Left cardiac atrium (tissue), 4 donors: Measurements from ENCODE around the gene HILPDA. TPM values are rescaled to one million over a fixed set of nuclear protein-coding genes. Genes with fewer than 3 reads are reported as not detected.

Source experiments
- ATAC-seq, 2 donors: fragments of 200-7000 bp; cut with Tn5 transposase; one replicate each; pipeline ENCODE4 v1.9.1; 2020; ENCODE audit warnings: mild to moderate bottlenecking in 2 of 2, moderate library complexity in 2 of 2
- DNase-seq: peaks from one replicate; pipeline ENCODE4 v3.0.0-alpha.2; 2020
- intact Hi-C, 2 donors: fragments of 100-400 bp; cut with DNase I; formaldehyde crosslinking; loops; one replicate each; pipeline versions ENCODE4 v1.14.1 to v1.15.1; 2022 to 2023
- total RNA-seq, 2 donors: library from RNA; stranded (reverse); fragmentation: NEBNext Ultra II Directional; extraction: Animal tissue kit (Norgen Biotek cat#: 25700); gene quantifications; one replicate each; pipeline ENCODE4 v1.2.1, GENCODE V29; 2021
- donor health status: DM: no; HTN: yes; CAD: no.
- donor health status: DM: no; HTN: yes; CAD: no; lungs with severe emphysema.
- donor health status: DM: yes; HTN: yes; CAD: no.
- donor health status: Dilated cardiomyopathy.

The HILPDA gene
- total RNA-seq, 2 donors from 2014 or later, result 9.7 to 15.2 TPM

GRCh38 chr7:128427289-128427891 lies 28.3 kb upstream of the HILPDA start:
- DNase-seq (no peak), ATAC-seq (peak; percentile 66 to 68)
- intact Hi-C loops, result loop anchor here (1.0 to 2.0 kb wide), 2 partner anchors 31 to 32 kb away; no protein-coding TSS in a partner anchor

DNA sequence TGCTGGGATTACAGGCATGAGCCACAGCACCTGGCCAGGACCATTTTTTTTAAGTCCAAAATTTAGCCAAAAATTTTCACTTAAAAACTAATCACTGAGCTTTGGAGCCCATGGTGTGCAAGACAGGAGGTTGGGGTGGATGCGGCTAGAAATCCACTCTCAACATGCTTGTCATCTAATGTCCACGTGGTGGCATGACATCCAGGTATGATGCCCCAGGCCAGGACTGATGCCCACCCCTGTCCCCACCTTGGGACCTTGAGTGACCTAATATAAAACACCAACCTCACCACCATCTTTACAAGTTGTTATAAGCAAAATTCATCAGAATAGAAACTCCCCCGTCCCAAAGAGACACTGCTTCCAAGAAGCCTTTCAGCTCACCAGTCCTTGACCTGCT lies 25.5 kb upstream of the HILPDA start:
- no peak for DNase-seq

GRCh38 chr7:128431221-128431620 lies 24.5 kb upstream of the HILPDA start:
- intact Hi-C loops, result no loop called here
- DNase-seq, result no peak
- peak in 1 of 2 donors; percentile 60 for ATAC-seq

More for the DNA sequence above, 25.5 kb upstream of the HILPDA start:
- ATAC-seq, result no peak
- intact Hi-C loops, result no loop called here

DNA sequence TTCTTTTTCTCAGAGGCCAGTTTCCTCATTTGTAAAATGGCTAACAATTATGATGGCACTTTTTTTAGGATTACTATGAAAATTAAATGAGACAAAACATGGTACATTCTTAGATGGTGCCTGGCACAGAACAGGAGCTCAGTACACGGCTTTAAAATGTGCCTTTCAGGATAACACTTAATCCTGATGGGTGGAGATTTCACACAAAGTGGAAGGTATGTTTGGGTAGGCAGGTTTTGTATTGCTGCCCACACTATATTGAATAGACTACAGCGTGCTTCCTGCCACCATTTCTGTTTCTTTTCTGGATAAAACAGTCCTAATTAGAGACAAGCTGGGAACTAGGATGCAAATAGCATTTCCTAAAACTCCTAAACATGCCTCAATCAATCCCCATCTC lies 23.9 kb upstream of the HILPDA start:
- ATAC-seq (no peak), DNase-seq (no peak)
- intact Hi-C loops, result no loop called here

DNA sequence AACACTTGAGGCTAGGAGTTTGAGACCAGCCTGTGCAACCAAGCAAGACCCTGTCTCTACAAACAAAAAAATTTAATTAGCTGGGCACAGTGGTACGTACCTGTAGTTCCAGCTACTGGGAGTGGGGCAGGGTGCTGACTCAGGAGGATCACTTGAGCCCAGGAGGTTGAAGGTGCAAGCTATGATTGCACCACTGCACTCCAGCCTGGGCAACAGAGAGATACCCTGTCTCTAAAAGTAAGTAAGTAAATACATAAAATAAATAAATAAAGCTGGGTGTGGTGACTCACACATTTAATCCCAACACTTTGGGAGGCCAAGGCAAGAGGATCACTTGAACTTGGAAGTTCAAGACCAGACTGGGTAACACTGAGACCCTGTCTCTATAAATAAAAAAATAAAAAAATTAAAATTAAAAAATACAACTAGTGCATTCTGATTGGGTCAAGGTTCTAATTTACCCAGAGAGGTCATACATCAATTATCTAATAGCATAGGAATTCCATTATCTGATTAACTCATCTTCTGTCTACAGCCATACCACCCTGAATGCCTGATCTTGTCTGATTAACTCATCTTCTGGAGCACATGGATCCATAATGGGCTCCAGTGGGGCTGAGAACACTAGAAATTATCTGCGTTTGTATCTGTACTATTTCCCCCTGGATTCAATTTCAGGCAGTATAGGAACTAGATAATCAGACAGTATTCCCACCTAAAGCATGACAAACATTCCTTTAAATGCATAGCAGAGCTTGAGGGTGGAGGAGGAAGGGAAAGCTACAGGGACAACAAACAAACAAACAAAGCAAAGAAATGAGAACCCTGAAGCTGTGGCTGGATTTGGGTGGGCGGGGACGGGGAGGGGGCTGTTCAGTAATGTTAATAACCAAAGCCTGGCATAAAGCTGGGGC lies 21.0 kb upstream of the HILPDA start:
- DNase-seq (no peak), ATAC-seq (no peak)
- intact Hi-C loops, result no loop called here

DNA sequence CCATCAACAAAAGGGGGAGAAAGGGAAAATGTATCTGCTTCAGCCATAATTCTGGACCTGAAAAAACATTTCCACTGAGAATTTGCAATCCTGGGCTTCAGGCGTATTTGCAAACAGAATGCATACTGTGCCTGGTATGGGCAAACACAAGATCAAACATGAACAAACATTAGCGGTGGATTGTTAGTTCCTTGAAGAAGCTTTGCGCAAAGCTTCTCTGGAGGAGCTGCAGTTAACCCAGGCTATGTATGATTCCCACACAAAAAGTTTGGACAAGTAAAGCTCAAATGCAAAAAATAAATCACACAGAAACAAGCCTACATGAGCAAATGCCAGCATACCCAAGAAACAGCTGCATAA lies 20.4 kb upstream of the HILPDA start:
- intact Hi-C loops, result no loop called here
- ATAC-seq (no peak), DNase-seq (no peak)

- intact Hi-C loops, result no loop called here
- DNase-seq (no peak), ATAC-seq (no peak)
These were observed 18.0 kb upstream of the HILPDA start for GRCh38 chr7:128437426-128438332.

- intact Hi-C loops, result no loop called here
- no peak for ATAC-seq
- no peak for DNase-seq
These were observed 13.3 kb upstream of the HILPDA start for GRCh38 chr7:128442356-128442755.

DNA sequence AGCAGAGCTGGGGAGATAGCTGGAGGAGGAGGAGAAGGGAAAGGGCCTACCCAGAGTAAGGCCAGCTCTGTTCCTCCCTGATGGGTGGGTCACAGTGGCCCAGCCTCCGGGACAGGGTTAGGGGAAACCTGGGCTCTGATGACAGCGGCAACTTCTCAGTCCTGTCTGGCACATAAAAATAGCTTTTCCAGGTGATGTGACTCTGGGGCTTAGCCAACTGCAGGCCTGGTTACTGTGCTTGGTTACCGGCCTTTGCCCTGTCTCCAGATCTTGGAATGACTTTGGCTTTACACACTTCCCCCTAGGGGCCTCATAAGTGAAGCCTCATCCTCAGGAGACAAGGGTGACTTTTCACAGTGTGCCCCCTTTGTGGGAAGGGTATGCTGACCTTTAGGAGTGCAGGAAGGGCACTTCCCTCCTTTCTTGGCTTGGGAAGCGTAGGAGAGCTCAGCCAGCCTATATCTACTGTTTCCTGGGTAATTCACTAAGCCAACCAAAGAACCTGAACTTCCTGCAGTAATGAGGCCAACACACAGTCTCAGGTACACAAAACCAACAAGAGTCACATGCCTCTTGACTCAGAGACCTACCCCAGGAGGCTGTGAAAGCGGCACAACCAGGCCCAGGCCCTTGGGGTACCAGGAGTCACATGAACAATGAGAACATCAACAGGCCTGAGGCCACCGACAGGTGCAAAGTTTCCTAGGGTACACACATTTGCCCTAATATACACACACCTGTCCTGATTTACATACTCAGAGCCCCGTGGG lies 11.7 kb upstream of the HILPDA start:
- DNase-seq (no peak), ATAC-seq (no peak)
- intact Hi-C loops, result no loop called here

DNA sequence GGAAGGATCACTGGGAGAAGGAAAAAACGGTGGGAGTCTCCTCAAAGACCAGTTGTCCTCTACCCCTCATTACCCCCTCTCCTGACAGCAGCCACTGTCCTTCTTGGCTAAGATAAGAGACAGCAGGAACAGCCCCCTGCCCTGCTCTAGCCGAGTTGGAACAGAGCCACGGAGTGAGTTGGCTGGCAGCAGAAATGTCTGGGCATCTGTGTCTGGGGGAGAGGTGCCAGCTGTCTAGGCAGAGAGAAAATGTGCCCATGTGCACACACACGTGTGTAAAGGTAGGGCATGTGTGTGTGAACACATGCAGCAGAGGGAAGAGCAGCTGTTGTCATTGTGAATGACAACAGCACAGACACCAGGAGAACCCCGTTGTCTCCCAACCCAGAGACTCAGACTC lies 9.4 kb upstream of the HILPDA start:
- intact Hi-C loops, result no loop called here
- ATAC-seq, result peak; percentile 69 to 71

DNA sequence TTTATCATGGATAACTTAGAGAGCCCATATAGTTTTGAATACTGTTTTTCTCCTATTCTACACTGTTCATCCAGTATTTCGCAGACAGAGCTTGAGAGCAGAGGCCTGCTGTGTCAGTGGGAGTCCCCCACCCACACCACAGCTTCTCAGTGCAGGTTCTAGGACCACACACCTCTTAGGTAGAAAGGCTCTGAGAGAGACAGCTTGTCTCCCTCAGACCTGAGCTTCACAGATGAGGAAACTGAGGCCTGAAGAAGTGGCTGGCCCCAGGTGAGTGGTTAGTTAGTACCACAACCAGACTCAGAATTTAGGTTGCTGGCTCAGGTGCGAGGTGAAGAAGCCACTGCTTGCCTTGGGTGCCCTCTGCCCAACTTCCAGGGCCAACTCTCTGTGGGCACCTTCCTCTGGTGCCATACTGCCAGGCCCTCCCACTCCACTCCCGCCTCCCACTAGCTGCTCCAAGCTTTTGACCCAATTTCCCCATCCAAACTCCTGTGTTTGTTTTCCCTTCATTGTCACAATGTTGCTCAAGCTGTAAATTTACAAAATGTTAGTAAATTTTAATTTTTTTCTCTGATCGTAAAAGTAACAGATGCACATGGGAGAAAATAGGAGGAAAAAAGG lies 7.6 kb upstream of the HILPDA start:
- DNase-seq (no peak), ATAC-seq (no peak)
- intact Hi-C loops, result no loop called here

More for the DNA sequence above, 9.4 kb upstream of the HILPDA start:
- no peak for DNase-seq

DNA sequence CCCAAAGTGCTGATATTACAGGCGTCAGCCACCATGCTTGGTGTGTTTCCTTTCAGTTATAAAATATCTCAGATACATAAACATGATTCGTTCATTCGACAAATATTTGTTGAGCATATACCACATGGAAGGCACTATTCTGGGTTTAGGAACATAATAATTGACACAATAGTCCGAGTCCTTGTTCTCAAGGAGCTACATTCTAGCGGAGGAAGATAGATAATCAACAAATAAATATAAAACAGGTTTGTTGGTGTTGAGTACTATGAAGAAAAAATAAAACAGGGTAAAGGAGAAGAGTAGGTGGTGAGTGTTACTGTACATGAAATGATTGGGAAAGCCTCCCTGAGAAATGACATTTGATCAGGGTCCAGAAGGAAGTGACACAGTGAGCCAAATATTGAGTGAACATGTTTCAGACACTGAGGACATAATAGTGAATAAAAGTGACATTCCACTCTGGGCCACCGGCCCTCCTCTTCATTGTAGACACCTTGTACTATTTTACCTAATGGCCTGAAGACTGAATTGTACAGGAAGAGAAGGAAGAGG lies 6.9 kb upstream of the HILPDA start:
- intact Hi-C loops, result no loop called here
- DNase-seq, result no peak
- ATAC-seq, result no peak

DNA sequence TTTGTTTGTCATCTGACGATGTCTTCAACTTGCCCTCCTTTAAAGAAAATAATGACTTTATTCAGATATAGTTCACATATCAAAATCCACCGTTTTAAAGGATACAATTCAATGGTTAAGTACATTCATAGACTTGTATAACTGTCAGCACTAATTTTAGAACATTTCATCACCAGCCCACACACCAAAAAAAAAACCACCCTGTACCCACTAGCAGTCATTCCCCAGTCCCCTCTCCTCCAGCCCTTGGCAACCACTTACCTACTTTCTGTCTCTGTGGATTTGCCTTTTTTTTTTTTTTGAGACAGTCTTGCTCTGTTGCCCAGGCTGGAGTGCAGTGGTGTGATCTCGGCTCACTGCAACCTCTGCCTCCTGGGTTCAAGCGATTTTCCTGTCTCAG lies 5.3 kb upstream of the HILPDA start:
- intact Hi-C loops, result no loop called here
- DNase-seq, result no peak
- ATAC-seq, result peak in 1 of 2 donors; percentile 8

DNA sequence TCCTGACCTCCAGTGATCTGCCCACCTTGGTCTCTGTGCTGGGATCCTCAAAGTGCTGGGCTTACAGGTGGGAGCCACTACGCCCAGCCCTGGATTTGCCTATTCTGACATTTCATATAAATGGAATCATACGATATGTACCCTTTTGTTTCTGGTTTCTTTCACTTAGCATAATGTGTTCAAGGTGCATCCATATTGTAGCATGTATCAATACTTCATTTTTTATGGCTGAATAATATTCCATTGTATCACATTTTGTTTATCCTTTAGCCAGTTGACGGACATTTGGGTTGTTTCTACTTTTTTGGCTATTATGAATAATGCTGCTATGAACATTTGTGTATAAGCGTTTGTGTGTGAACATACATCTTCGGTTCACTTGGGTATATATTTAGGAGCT lies 4.8 kb upstream of the HILPDA start:
- intact Hi-C loops, result no loop called here
- DNase-seq, result no peak
- ATAC-seq, result no peak

DNA sequence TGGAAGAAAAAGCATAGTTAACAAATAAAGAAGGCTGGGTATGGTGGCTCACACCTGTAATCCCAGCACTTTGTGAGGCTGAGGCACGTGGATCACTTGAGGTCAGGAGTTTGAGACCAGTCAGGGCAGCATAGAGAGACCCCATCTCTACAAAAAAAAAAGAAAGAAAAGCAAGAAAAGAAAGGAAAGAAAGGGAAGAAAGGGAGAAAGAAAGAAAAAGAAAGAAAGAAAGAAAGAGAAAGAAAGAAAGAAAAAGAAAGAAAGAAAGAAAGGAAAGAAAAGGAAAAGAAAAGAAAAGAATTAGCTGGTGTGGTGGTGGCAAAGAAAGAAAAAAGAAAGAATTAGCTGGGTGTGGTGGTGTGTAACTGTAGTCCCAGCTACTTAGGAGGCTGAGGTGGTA lies 3.1 kb upstream of the HILPDA start:
- DNase-seq, result no peak
- no peak for ATAC-seq
- intact Hi-C loops, result no loop called here

DNA sequence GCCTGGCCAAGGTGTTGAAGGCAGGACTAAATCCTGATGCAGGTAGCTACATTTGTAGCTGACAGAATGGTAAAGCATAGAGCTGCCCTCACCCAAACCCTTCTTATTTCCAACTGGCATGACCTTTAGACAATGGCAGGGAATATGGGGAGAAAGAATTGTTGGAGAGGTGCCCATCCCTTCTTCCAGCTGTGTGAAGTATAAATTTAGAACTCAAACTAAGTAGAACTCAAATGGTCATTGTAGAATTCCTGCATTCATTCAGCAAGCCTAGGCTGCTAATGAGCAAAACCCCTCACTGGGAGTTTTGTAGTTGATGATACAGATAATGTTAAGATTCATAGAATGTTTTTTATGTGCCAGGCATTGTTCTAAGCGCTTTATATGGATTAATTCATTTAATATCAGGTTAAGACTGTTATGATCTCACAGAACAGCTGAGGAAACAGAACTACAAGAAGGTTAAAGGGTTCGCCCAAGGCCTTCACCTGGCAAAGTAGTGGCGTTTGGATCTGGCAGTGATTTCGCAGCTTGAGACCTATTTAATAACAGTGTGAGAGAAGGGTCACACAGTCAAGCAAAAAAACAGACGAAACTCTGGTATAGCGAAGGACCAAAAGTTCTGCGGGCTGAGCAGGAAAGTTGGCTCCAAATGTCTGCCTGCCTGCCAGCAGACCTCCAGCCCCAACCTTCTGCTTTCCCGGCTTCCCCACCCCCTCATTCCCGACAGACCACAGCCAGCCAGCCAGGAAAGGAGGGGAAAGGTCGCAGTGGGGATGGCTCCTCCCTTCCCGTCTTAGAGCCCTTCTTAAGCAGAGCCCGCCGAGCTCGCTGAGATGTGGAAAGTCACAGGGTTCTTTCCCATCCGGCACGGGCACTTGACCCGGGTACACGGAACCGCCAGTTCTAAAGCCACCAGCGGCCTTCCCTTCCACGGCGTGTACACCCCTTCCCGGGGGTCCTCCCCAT lies 1.6 kb upstream of the HILPDA start:
- peak; percentile 81 to 87 for ATAC-seq
- DNase-seq, result peak; percentile 94
- intact Hi-C loops, result no loop called here
